ENCODE measurements around the gene HRH2. TPM values are rescaled to one million over a fixed set of nuclear protein-coding genes. Genes with fewer than 3 reads are reported as not detected.

Gene HRH2
- not detected in 2 replicates for total RNA-seq

GRCh38 chr5:175657593-175658271 is at the start of gene HRH2:
HRH2 (plus strand) TSS chr5:175658071; CDS start chr5:175683234, 25,163 bp downstream.

Other genes with a start within 250 kb of the HRH2 start
- not detected in 2 replicates for gene DRD1, start 213.9 kb upstream of the HRH2 start, total RNA-seq
- 21.5 and 52.4 TPM in 2 replicates for gene SFXN1, start 179.5 kb upstream of the HRH2 start, total RNA-seq
- gene CPLX2, start 213.5 kb downstream of the HRH2 start, total RNA-seq: not detected in 2 replicates

Data from cardiac ventricle fibroblast (primary cell).